Activated T-cell treated with anti-CD3 and anti-CD28 coated beads, Interleukin-2, amount 50 U/mL, for 1 hour (primary cell): ENCODE data around the gene CBLC.
"Not testable (repeated sequence)": the region's sequence is repeated elsewhere in the genome, so short reads cannot be mapped to it uniquely, and the experiment has no call there.

Experiments used
- DNase-seq: peaks from one replicate; pipeline ENCODE4 v3.0.0-alpha.2; 2020

CBLC gene

DNA sequence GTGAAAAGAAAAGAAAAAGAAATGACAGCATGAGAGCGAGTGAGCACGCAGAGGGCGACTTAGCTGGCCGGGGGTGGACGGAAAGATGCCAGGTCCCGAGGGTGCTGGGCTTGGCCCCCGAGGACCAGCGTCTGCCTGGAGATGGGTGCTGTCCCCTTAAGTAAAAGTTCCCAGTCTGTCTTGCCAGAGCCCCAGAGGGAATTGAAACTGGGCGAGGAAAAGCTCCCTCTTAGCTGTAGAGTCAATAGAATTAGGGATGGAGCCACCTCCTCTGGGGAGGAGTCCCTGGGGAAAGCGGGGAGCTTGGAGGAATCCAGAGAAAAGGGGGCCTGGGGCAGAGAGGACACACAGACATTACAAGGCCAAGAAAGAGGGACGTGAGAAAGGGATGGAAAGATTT lies 44.5 kb downstream of the CBLC start:
- DNase-seq, result no peak

GRCh38 chr19:44822670-44823372 lies 45.1 kb downstream of the CBLC start:
- DNase-seq, result no peak

DNA sequence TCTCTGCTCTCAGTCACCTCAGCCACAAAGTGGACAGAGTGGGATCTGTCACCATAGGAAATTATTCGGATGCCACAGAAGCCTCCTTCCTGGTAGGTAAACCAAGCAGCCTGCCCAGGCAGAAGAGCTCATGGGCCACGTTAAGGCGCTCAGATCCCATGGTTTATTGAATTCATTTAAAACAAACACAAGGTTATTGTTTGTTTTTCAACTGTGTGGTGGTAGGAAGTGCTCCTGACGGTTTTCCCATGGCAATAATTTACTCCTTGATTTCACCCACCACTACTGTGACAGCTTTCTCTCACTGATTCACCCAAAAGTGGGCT lies 45.6 kb downstream of the CBLC start:
- no peak for DNase-seq

GRCh38 chr19:44824761-44825160 lies 47.1 kb downstream of the CBLC start:
- no peak for DNase-seq

DNA sequence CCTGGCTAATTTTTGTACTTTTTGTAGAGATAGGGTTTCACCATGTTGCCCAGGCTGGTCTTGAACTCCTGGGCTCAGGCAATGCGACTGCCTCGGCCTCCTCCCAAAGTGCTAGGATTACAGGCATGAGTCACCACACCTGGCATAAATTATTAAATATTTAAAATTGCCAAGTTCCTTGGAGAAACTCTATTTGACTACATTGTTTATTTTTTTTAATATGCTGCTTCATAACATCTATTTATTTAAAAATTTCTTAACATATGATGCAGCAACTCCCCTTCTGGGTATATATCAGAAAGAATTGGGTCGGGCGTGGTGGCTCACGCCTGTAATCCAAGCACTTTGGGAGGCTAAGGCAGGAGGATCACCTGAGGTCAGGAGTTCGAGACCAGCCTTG lies 55.2 kb downstream of the CBLC start:
- not testable (repeated sequence) for DNase-seq

- not testable (repeated sequence) for DNase-seq
Measured at GRCh38 chr19:44834399-44834798, 56.7 kb downstream of the CBLC start.

DNA sequence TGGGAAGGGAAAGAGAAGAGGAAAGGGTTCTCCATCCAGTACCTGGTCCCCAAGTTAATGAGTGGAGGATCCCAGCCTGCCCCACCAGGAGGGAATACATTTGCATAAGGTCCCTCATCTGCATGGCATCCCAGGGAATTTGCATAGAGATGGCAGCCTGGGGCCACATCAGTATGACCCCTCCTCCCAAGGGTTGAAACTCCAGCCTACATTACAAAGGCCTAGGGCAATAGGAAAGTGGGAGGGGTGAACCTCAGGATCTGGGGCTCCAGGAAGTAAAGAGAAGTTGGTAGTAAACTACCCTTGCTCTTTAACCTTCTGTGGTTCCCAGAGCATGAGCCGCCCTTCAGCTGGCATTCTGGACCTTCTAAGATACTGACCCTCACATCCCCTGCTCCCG lies 61.6 kb downstream of the CBLC start:
- DNase-seq, result no peak

GRCh38 chr19:44840811-44841210 lies 63.1 kb downstream of the CBLC start:
- no peak for DNase-seq

- no peak for DNase-seq
Measured at GRCh38 chr19:44841231-44841630, 63.5 kb downstream of the CBLC start.

DNA sequence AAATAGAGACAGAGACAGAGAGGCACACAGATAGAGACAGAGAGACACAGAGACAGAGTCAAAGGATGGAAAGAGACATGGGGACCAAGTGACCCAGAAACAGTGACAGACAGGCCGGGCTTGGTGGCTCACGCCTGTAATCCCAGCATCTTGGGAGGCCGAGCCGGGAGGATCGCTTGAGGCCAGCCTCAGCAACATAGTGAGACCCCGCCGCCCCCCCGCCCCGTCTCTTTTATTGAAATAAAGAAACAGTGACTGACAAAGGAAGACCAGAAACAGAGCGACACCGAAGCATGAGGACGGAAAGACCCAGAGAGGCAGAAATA lies 67.6 kb downstream of the CBLC start:
- DNase-seq, result no peak

GRCh38 chr19:44845612-44846454 lies 68.1 kb downstream of the CBLC start, which contains the start of gene NECTIN2:
Gene NECTIN2, plus strand, starts transcription at chr19:44846297. Its CDS starts 229 bp downstream, at chr19:44846526.
- peak; percentile 72 for DNase-seq

- no peak for DNase-seq
Measured at GRCh38 chr19:44846455-44847143, 68.9 kb downstream of the CBLC start.

DNA sequence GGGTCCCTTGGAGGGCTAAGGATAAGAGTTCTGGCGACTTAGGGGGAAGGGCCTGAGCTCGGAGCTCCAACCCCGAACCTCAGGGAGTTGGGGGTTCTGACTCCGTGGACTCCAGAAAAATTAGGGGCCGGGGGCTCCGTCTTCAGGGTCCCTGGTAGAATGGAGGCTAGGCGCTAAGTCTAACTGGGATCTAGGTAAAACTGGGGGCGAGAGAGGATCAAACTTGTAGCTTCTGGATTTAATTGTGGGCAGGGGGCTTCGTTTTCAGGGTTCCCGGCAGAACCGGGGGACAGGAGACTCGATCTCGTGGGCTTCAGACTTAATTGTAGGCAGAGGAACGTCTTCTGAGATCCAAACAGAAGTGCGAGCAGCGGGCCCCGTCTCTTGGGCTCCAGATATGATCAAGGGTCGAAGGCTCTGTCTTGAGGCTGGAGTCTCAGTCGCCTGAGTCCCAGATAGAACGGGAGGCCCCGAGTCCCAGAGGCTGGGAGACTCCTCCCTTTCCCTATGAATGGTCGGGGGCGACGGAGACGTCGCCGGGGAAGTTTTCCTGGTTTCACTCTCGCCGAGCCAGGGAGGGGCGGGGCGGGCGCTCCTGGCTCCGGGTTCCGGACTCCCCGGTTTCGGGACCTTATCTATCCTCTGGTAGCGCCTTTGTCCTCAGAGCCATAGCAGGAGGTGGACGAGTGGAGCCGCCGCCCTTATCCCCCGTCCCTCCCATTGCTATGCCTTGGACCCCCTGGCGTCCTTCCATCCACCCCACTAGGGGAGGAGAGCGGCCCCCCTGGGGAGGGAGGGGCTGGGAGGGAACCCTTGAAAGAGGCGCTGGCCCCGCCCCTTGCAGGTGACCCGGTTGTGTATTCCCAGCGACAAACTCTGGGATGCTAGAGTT lies 69.7 kb downstream of the CBLC start:
- DNase-seq, result peak; percentile 33

DNA sequence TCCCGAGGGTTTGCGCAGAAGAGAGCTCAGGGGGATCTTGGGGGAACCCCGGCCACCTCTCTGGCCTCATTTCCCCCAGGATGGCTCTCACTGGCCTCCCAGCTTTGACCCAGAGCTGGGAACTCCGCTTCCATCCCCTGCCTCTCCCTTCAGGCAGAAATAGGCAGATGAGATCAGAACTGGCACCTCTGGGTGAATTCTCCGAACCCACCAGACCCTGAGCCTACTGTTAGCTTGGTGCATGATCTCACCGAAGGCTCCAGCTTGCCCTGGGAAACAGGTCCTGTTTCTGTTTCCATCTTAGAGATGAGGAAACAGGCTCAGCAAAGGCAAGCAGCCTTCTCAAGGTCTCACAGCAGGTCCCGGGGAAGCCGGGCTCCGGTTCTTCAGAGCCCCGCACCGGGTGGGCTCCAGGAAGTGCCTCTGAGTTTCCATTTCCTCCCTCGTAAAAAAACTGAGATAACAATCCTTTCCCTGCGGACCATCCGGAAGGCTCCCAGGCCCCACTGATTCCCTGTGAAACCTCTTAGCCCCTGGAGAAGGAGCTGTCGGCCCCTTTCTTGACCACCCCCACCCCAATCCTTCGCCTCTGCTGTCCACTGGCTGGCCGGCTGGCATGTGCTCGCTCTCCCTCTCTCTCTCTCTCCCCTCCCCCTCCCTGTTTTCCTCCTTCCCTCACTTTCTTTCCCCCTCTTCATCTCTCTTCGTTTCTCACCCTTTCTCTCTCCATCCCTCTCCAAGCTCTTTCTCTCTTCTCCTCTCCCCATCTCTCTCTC lies 70.5 kb downstream of the CBLC start:
- no peak for DNase-seq

- DNase-seq, result no peak
Measured at GRCh38 chr19:44848812-44849447, 71.2 kb downstream of the CBLC start.
